Prostate gland (tissue), 2 donors: ENCODE data around the gene B9D1.

Experiments used
- POLR2A ChIP-seq: fragments of 450-650 bp; IDR thresholded peaks from one replicate; pipeline ENCODE4 v1.6.1; 2016; ENCODE audit warnings: antibody characterized with exemption, mild to moderate bottlenecking
- TF ChIP-seq, protein P1 (sequence below), 4 experiments: fragments of 200-600 bp in 2 of 4; fragments of 450-650 bp in 2 of 4; sonication (generic) in 2 of 4; IDR thresholded peaks; 1 replicate in 3 of 4; 2 replicates in 1 of 4; pipeline ENCODE4 v1.5.1; 2016 to 2019; ENCODE audit warnings: antibody characterized with exemption in 4 of 4, mild to moderate bottlenecking in 2 of 4, moderate library complexity in 2 of 4

DNA sequence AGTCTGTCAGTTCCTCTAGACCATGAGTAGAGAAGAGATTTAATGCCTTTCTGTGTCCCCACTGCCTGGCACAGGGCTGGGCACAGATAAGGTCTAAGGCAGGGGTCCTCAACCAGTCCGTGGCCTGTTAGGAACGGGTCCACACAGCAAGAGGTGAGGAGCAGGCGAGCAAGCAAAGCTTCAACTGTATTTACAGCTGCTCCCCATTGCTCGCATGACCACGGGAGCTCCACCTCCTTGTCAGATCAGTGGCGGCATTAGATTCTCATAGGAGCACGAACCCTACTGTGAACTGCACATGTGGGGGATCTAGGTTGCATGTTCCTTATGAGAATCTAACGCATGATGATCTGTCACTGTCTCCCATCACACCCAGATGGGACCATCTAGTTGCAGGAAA is 1.8 kb downstream of the B9D1 start:
- TF ChIP-seq, protein P1, sequence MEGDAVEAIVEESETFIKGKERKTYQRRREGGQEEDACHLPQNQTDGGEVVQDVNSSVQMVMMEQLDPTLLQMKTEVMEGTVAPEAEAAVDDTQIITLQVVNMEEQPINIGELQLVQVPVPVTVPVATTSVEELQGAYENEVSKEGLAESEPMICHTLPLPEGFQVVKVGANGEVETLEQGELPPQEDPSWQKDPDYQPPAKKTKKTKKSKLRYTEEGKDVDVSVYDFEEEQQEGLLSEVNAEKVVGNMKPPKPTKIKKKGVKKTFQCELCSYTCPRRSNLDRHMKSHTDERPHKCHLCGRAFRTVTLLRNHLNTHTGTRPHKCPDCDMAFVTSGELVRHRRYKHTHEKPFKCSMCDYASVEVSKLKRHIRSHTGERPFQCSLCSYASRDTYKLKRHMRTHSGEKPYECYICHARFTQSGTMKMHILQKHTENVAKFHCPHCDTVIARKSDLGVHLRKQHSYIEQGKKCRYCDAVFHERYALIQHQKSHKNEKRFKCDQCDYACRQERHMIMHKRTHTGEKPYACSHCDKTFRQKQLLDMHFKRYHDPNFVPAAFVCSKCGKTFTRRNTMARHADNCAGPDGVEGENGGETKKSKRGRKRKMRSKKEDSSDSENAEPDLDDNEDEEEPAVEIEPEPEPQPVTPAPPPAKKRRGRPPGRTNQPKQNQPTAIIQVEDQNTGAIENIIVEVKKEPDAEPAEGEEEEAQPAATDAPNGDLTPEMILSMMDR (IDR thresholded peaks at IDR 0.05) = no peak
- TF ChIP-seq POLR2A = no peak
